Loucy (cell line): ENCODE measurements around the gene PEAK3.

Source experiments
- H2AFZ ChIP-seq: fragments of 200-600 bp; sonication (generic); 2 replicates; pipeline ENCODE4 v1.6.0; 2016; ENCODE audit warnings: antibody characterized with exemption, mild to moderate bottlenecking, low read length, moderate library complexity
- H3F3A ChIP-seq: fragments of 200-600 bp; 2 replicates; pipeline ENCODE4 v1.6.0; 2016; ENCODE audit warnings: antibody characterized with exemption, low read depth, mild to moderate bottlenecking
- H3K27me3 ChIP-seq: fragments of 200-600 bp; sonication (generic); 2 replicates; pipeline ENCODE4 v1.6.1; 2014; ENCODE audit warnings: low read length, mild to moderate bottlenecking; ENCODE audit not compliant: insufficient read depth, poor library complexity, severe bottlenecking
- H3K36me3 ChIP-seq: fragments of 200-600 bp; sonication (generic); 2 replicates; pipeline ENCODE4 v1.6.1; 2016; ENCODE audit warnings: low read length; ENCODE audit not compliant: insufficient read depth
- H3K4me1 ChIP-seq: fragments of 200-600 bp; sonication (generic); 2 replicates; pipeline ENCODE4 v1.5.1; 2014; ENCODE audit warnings: low read length, mild to moderate bottlenecking; ENCODE audit not compliant: insufficient read depth, poor library complexity, severe bottlenecking
- H3K4me2 ChIP-seq: fragments of 200-600 bp; sonication (generic); 2 replicates; pipeline ENCODE4 v1.6.0; 2014; ENCODE audit warnings: antibody characterized with exemption, low read length, low read depth, mild to moderate bottlenecking; ENCODE audit not compliant: poor library complexity, severe bottlenecking
- H3K4me3 ChIP-seq: fragments of 200-600 bp; sonication (generic); 2 replicates; pipeline ENCODE4 v1.5.1; 2014; ENCODE audit warnings: low read length, mild to moderate bottlenecking, mixed read lengths; ENCODE audit not compliant: poor library complexity, severe bottlenecking
- H3K79me2 ChIP-seq: fragments of 200-600 bp; sonication (generic); 2 replicates; pipeline ENCODE4 v1.6.1; 2014; ENCODE audit warnings: low read length; ENCODE audit not compliant: insufficient read depth
- H3K9ac ChIP-seq: fragments of 200-600 bp; sonication (generic); 2 replicates; pipeline ENCODE4 v1.6.0; 2014; ENCODE audit warnings: mild to moderate bottlenecking, low read depth, low read length, moderate library complexity; ENCODE audit not compliant: poor library complexity, severe bottlenecking
- H3K9me2 ChIP-seq: fragments of 200-600 bp; sonication (generic); replicated peaks from 2 replicates; pipeline ENCODE4 v1.6.1; 2016; ENCODE audit warnings: low read depth, low read length, mixed read lengths
- H3K9me3 ChIP-seq: fragments of 200-600 bp; sonication (generic); 2 replicates; pipeline ENCODE4 v1.6.1; 2014; ENCODE audit warnings: mild to moderate bottlenecking, antibody characterized with exemption, low read length, low read depth; ENCODE audit not compliant: insufficient read depth
- H4K20me1 ChIP-seq: fragments of 200-600 bp; sonication (generic); 2 replicates; pipeline ENCODE4 v1.6.0; 2014; ENCODE audit warnings: antibody characterized with exemption, low read length, mild to moderate bottlenecking; ENCODE audit not compliant: insufficient read depth, poor library complexity, severe bottlenecking
- EZH2phosphoT487 ChIP-seq: fragments of 200-600 bp; IDR thresholded peaks from 2 replicates; pipeline ENCODE4 v1.6.1; 2018; ENCODE audit warnings: antibody characterized with exemption, mild to moderate bottlenecking, moderate library complexity, borderline replicate concordance
- TF ChIP-seq, protein P1 (sequence below): fragments of 200-600 bp; sonication (generic); conservative IDR thresholded peaks from 2 replicates; pipeline ENCODE4 v1.5.1; 2014; ENCODE audit warnings: mild to moderate bottlenecking, antibody characterized with exemption, low read length

The PEAK3 gene

DNA sequence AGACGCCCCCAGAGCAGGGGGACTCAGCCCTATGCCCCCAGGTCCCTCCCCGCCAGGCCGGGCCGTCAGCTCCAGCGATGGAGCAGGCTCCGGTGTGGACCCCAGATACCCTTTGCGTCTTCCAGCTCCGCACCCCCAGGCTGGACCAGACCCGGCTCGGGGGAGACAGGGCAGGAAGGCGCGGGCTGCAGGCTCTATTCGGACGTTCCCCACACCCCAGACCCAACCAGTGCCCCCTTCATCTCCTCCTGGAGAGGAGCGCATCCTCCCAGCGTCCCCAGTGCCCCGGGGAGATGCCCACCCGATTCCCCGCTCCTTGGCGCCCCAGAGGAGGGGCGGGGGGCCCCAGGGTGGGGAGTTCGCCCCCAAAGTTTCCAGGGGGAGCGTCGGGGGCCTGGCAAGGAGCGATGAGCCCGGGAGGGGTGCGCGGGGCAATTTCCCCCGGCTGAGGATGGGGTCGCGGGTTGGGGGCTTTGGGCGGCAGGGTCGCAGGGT is 25.6 kb upstream of the PEAK3 start:
- Histone ChIP-seq H3K9ac (no peak overlapping the region), H3K27me3 (no peaks in the 10 kb centered on the region), H3K4me1 (no peaks in the 10 kb centered on the region), H3F3A (no peaks in the 10 kb centered on the region), H3K4me3 (no peak overlapping the region), H3K9me2 (no peaks in the 10 kb centered on the region), H2AFZ (no peak overlapping the region), H3K4me2 (no peak overlapping the region), H3K79me2 (no peaks in the 10 kb centered on the region), H4K20me1 (no peaks in the 10 kb centered on the region), H3K36me3 (no peaks in the 10 kb centered on the region), H3K9me3 (no peaks in the 10 kb centered on the region)
- no peak for TF ChIP-seq EZH2phosphoT487
- TF ChIP-seq, protein P1, sequence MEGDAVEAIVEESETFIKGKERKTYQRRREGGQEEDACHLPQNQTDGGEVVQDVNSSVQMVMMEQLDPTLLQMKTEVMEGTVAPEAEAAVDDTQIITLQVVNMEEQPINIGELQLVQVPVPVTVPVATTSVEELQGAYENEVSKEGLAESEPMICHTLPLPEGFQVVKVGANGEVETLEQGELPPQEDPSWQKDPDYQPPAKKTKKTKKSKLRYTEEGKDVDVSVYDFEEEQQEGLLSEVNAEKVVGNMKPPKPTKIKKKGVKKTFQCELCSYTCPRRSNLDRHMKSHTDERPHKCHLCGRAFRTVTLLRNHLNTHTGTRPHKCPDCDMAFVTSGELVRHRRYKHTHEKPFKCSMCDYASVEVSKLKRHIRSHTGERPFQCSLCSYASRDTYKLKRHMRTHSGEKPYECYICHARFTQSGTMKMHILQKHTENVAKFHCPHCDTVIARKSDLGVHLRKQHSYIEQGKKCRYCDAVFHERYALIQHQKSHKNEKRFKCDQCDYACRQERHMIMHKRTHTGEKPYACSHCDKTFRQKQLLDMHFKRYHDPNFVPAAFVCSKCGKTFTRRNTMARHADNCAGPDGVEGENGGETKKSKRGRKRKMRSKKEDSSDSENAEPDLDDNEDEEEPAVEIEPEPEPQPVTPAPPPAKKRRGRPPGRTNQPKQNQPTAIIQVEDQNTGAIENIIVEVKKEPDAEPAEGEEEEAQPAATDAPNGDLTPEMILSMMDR: no peak

- H3K79me2 ChIP-seq: no peaks in the 10 kb centered on the region
- no peak overlapping the region for H3K9ac ChIP-seq
- no peaks in the 10 kb centered on the region for H3K9me3 ChIP-seq
- H3K4me2 ChIP-seq: no peak overlapping the region
- H2AFZ ChIP-seq: no peak overlapping the region
- H3K36me3 ChIP-seq: no peaks in the 10 kb centered on the region
- H3K9me2 ChIP-seq: no peaks in the 10 kb centered on the region
- no peaks in the 10 kb centered on the region for H3K27me3 ChIP-seq
- no peaks in the 10 kb centered on the region for H3F3A ChIP-seq
- no peaks in the 10 kb centered on the region for H3K4me1 ChIP-seq
- no peak for TF ChIP-seq EZH2phosphoT487
- TF ChIP-seq, protein P1: no peak
- H4K20me1 ChIP-seq: no peaks in the 10 kb centered on the region
- no peak overlapping the region for H3K4me3 ChIP-seq
Measured at GRCh38 chr19:2306971-2307370, 25.0 kb upstream of the PEAK3 start.

DNA sequence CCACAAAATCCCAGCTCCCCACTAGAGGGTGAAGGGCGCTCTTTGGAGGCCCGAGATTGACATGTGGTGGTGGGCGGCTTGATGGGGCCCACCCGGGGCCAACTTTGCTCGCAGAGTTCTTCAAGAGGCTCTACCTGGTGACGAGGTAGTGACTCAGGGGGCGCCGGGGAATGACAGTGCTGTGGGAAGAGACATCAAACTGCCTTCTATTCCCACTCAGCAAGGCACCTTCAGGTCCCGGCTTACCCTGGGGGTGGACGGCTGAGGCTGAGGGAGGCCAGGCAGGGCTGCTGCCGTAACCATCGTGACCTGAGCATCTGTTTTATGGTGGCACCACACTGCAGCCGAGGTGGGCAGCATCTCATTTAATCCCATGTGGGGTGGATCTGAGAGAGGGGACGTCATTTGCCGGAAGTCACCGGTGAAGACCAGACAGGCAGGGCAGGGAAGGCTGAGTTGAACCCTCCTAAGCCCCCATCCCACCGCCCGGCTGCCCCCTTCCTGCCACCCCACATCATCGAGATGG is 24.4 kb upstream of the PEAK3 start:
- H3K79me2 ChIP-seq: no peaks in the 10 kb centered on the region
- no peak overlapping the region for H3K4me2 ChIP-seq
- H3K9me3 ChIP-seq: no peaks in the 10 kb centered on the region
- H3K27me3 ChIP-seq: no peaks in the 10 kb centered on the region
- no peak for TF ChIP-seq EZH2phosphoT487
- TF ChIP-seq, protein P1: no peak
- no peaks in the 10 kb centered on the region for H4K20me1 ChIP-seq
- no peaks in the 10 kb centered on the region for H3F3A ChIP-seq
- no peaks in the 10 kb centered on the region for H3K9me2 ChIP-seq
- H3K4me3 ChIP-seq: no peak overlapping the region
- no peak overlapping the region for H3K9ac ChIP-seq
- no peak overlapping the region for H2AFZ ChIP-seq
- H3K36me3 ChIP-seq: no peaks in the 10 kb centered on the region
- H3K4me1 ChIP-seq: no peaks in the 10 kb centered on the region
